HuH-7.5 (cell line): ENCODE measurements around the gene MADD.

Experiments
- DNase-seq: peaks from one replicate; pipeline ENCODE4 v3.0.0; 2011; ENCODE audit warnings: low spot score

Gene MADD

DNA sequence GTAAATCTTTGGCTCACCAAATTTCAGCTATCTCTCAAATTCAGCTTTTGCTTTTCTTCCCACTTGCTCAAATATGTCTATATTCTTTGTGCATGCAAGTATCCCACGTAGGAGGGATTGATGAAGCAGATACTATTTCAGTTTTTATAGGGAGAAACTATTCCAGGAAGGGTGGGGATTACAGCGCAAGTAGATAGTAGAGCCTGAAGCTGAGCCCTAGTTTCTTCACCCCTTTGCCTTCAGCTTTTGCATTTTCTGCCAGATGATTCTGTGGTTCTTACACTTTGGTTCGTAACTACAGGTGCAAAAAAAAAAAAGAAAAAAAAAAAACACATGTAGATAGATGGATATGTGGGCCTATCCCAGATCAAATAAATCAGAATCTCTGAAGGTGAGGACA, 18.2 kb upstream of the MADD start:
- DNase-seq: no peak

DNA sequence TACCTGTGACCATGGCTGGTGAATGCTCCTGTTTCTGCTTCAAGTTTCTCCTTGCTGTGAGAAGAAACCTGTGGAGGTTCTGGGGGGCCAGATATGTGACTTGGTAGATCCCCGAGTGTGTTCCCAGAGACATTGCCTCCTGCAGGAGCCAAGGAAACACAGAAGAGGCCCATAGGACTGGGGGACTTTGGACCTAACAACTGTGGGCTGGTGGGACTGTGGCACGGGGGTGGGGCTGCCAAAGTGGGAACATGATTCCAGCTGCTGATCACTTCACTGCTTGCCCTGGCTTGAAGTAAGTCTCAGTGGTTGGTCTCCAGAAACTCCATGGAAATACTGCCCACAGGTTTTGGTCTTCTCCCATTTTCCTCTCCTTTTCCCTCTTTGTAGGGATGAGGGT, 16.3 kb upstream of the MADD start:
- DNase-seq: no peak

DNA sequence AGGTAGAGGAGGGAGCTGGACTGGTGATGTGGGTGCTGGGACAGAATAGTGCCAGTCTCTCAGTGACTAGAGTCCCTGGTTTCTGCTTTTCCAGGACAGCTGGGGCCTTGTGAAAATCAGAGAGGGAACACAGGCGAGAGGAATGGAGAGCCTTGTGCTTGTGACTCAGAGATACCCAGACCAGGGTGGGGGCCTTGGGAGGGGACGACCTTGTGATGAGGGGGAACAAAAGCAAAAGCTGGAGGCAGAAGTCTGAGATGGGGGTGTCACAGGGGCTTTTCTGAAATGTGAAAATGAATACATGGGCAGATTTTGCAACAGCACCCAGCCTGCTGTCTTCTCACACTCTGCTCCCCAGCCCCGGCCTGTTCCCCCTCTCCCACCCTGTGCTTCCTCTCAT, 15.5 kb upstream of the MADD start:
- DNase-seq: no peak

DNA sequence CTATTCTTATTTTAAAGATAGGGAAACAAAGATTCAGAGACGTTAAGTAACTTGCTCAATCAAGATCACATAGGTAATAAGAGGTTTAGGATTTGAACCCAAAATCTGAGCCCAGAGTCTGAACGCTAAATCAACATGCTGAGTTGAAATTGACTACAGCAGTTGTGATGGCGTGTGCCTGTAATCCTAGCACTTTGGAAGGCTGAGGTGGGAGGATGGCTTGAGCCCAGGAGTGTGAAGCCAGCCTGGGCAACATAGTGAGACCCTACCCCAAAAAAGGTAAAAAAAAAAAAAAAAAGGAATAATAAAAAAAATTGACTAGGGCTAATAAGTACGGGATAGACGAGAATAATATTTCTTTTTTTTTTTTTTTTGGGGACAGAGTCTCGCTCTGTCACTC, 13.6 kb upstream of the MADD start:
- DNase-seq: no peak

DNA sequence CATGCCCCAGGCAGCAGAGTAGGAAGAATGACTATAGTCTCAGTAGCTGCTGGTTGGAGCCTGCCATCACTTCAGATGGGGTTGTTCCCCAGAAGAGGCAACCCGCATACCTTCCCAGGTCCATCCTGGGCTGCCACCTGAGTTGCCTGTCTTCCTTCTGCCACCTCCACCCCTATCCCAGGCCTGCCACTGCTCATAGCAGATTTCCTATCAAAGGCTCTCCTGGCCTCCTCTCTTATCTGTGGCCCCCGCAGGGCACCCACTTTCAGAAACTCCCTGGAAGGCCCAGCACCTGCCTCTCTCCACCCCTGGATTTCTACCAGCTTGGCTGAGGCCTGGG, 12.8 kb upstream of the MADD start:
- DNase-seq: no peak

DNA sequence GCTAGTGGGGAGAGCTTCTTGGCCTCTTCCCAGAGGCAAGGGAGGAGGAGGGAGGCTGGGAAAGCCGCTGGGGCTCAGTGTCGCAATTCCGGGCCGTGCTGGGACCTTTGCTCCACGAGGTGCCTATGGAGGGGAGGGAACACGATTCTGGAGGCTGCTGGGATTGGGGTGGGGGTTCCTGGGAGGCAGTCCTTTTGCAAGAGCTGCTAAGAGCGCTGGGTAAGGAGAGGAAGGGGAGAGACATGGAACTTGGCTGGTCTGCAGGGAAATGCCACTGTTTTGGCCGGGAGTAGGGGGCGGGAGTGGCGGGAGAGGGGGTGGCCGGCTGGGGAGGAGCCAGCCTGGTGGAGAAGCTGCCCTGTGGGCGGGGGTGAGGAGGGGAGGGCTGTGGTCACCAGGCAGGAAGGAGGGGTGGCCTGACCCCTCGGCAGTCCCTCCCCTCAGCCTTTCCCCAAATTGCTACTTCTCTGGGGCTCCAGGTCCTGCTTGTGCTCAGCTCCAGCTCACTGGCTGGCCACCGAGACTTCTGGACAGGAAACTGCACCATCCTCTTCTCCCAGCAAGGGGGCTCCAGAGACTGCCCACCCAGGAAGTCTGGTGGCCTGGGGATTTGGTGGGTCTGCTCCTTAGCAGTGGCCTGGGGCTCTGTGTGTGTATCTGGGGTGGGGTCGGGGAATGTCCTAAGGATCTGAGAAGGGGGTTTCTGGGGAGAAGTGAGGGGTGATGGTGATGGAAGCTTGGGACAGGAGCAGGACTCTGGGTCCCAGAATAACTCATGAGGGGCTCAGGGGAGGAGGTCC, 12.2 kb upstream of the MADD start, which contains the start of gene NR1H3:
Gene NR1H3 (plus strand): TSS at position 480 of the 800 bp plus-strand sequence. CDS start 1,221 bp downstream, outside the sequence.
- peak; percentile 73 for DNase-seq

DNA sequence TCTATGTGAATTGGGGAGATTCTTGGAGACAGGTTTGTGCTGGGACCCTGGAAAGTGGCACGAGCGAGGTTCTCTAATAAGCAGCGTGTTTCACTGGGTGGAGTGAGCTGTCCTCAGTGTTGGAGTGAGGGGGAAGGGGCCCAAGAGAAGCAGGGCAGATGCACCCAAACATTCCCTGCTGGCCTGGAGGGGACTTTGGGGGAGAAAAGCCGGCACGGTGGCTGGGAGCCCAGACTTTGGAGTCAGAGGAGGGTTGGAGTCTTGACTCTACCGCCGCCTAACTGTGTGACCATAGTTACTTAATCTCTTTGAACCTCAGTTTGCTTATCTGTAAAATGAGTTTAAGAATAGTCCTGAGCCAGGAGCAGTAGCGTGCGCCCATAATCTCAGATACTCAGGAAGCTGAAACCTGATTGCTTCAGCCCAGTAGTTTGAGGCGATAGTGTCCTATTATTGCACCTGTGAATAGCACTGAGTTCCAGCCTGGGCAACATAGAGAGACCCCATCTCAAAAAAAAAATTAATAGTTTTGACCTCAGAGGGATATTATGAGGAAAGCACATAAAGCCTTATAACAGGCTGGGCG, 11.5 kb upstream of the MADD start:
- DNase-seq: no peak

DNA sequence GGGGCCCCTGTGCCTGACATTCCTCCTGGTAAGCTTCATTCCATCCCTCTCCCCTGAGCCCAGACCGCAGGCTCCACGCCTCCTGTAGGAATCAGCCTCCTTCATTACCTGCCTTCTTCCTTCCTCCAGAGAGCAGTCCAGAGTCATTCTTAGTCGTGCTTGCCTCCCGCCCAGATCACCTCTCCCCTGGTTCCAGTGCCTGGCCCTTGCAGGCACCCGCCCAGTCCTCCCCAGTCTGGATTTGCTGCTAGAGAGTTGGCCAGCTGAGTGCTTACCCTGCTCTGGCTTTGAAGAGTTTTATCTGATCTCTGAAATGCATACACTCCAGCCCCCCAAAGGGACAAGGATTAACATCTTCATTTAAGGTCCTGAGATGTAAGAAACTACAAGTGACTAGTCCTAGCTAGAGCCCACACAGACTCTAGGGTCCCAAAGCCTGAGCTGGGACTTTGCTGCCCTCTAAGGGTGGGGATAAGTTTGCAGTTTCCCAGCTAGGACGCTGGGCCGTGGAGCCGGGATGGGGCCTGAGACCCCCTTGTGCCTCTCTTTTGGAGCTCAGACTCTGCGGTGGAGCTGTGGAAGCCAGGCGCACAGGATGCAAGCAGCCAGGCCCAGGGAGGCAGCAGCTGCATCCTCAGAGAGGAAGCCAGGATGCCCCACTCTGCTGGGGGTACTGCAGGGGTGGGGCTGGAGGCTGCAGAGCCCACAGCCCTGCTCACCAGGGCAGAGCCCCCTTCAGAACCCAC, 10.5 kb upstream of the MADD start:
- DNase-seq: peak; percentile 68

DNA sequence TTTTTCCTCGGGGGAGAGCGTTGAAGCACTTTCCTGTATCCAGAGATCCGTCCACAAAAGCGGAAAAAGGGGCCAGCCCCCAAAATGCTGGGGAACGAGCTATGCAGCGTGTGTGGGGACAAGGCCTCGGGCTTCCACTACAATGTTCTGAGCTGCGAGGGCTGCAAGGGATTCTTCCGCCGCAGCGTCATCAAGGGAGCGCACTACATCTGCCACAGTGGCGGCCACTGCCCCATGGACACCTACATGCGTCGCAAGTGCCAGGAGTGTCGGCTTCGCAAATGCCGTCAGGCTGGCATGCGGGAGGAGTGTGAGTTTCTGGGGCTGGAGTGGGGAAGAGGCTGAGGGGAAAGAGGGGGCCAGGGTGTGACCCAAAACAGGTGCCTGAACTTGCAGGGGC, 9.6 kb upstream of the MADD start:
- DNase-seq: no peak

DNA sequence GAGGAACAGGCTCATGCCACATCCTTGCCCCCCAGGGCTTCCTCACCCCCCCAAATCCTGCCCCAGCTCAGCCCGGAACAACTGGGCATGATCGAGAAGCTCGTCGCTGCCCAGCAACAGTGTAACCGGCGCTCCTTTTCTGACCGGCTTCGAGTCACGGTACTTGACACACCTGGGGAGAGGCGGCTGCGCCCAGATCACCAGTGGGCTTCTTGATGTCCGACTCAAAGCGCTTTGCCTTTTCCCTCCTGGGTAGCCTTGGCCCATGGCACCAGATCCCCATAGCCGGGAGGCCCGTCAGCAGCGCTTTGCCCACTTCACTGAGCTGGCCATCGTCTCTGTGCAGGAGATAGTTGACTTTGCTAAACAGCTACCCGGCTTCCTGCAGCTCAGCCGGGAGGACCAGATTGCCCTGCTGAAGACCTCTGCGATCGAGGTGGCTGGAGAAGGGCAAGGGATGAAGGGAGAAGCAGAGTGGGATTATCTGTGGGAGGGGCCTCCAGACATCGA, 8.6 kb upstream of the MADD start:
- no peak for DNase-seq

DNA sequence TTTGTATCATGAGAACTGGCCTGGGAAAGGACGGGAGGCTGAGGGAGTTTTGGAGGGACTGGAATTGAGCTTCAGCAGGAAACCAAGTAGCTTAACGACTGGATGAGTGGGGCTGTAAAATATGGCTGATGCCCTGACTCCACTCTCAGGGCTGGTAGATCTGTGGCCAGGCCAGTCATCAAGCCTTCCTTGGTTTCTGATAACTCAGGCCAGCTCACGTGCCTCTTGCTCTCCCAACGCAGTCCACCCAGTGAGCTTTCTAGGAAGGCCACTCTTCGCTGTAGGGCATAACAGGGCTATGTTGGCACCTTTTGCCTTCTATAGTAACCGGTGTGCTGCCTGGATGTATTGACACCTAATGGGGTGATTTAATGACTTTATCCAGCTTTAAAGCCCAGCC, 5.8 kb upstream of the MADD start:
- no peak for DNase-seq

DNA sequence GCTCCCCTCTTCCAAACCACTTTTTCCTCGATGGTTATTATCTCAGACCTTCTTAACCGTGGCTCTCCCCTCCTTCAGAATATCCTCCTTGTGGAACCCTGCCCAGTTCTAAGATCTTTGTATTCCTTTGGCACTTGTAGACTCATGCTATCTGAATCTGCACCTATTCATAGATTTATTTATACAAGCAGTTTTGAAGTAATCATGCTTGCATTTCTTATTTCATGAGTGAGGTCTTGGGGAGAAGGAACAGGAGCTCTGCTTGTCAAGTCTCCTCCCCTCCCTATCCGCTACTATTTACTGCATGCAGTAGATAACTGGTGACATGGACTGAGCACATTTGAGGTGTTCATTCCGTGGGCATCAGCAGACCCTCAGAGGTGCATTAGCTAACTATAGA, 5.4 kb upstream of the MADD start:
- DNase-seq: no peak

DNA sequence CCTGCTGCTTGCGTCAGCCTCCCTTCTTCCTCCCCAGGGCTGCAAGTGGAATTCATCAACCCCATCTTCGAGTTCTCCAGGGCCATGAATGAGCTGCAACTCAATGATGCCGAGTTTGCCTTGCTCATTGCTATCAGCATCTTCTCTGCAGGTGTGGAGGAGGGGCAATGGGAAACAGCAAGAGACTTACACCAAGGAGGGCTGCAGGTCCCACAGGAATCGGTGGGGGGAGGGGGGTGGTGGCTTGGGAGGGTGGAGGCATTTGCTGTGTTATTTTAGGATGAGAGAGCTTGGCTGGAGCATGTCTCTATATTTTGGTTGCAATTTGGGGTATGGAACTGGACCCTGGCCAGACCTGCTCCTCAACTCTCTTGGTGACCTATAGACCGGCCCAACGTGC, 2.1 kb upstream of the MADD start:
- no peak for DNase-seq

DNA sequence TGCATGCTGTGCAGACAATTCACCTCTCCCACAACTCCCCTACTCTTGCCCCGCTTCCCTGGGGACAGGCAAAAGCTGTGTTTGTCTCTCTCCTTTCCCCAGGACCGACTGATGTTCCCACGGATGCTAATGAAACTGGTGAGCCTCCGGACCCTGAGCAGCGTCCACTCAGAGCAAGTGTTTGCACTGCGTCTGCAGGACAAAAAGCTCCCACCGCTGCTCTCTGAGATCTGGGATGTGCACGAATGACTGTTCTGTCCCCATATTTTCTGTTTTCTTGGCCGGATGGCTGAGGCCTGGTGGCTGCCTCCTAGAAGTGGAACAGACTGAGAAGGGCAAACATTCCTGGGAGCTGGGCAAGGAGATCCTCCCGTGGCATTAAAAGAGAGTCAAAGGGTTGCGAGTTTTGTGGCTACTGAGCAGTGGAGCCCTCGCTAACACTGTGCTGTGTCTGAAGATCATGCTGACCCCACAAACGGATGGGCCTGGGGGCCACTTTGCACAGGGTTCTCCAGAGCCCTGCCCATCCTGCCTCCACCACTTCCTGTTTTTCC, 1.4 kb upstream of the MADD start:
- no peak for DNase-seq

DNA sequence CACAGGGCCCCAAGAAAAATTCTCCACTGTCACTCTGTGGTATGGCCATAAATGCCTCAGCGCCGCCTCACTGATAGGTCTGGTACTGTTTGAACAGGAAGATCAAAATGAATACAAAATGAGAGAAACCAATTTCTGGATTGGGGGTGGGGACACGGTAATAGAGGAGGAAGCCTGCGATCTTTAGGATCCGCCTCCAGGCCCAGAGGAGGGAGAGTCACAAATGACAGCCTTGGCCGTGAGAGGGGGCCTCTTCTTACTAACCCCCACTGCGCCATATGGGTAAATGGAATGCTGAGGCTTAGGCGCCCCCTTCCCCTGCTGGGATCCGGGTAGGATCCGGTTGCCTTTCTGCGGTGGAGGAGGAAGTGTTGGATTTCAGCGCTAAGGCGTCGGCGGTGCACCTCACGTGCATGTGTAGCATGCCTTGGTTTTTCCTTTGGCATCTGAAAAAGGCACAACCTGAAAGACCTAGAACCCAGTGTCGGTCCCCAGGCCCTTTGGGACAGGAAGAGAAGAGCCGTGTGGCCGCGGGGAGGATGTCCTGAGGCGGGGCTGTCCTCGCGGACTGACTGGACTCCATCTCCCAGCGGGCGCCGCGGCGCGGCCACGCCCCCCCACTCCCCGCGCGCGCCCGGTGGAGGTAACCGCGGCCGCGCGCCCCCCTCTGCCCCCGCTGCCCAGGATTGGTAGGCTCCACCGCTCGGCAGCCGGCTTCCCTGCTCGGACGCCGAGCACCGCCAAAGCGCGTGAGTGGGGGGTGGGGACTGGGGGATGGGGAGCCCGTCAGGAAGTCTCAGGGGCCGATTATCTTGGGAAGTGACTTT, 718 bp upstream of the MADD start:
- peak; percentile 85 for DNase-seq

DNA sequence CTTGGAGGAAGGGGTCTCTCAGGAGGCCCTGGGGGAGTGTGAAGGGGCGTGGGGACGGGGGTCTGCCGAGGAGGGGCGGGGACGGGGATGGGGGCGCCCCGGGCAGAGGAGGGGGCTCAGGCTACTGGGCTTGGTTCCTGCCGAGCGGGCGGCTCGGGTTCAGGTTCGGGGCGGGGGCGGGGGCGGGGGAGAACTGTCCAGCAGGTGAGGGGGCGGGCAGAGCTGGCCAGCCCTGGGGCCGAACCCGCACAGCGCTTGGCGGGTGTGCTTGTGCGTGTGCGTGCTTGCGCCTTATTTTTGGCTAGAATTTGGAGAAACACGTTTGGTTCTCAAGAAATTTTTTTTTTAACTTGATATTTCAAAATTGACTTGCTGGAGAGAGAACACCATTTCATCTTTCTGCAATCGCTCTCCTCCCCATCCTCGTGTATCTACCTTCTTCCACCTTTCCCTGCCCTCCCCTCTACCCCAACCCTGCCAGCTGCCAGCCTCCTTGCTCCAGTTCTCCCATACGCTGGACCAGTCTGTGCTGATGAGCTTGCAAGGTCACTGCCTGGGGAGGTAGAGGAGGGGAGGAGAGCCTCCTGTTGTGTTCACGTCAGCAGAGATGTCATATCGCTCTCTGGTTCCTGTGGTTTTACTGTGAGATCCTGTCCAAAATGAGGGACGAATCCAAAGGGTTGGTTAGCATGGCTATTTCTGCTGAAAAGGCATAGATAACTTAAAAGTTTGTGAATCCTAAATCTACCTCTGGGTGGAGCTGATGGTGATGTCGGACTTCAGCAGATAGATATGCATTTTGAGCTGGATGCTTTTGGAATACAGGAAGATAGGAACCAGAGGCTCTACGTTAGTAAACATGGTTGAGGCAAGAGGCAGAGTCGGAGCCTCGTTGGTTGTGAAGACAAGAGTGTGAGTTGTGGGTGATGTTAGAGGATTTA, 668 bp downstream of the MADD start:
- peak; percentile 29 for DNase-seq

DNA sequence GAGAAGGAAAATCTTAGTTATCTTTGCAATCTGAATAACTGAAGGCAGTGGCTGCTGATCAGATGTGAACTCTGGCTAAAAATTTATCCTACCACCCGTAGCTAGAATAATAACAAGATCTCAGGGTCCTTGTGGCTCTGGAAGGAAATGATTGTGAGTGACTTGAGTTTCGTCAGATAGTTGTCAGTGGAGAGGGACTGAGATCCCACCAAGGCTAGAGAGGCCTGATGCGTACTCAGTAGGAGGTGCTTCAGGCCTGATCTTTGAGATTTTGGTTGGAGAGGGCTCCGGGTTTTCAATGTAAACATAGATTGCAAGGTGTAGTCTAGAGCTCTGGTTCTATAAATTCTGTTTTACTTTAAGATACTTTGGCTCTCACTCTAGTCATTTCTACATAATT, 1.4 kb downstream of the MADD start:
- DNase-seq: no peak

DNA sequence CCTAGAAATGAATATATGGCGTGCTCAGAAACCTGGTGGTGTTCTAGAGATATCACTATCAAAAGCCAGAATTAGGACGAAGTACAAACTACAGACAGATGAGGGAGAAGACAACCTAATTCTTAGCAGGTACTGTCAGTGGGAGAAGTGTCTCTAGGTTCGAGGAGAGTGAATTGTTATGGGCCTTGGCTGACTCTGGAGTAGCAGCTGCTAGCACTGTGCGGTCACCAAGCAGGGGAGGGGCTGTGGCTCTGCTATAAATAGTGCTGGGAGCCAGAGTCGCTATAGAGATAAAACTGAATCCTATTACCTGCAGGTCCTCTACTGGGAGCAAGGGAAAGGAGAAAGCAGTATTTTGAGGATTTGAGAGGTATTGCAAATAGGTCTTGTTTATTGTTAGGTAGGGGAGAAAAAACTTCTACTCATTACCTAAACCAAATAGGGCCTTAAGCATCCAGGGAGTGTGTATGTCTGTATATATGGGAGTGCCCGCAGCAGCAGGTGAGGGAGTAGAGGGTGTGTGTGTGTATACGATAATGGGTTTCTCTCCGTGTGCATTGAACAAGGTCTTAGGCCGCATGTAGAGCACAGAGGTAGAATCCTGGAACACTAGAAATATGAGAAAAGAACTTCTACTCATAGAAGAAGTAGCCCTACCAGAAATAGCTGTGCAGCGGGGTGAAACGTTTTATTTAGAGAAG, 2.2 kb downstream of the MADD start:
- no peak for DNase-seq

DNA sequence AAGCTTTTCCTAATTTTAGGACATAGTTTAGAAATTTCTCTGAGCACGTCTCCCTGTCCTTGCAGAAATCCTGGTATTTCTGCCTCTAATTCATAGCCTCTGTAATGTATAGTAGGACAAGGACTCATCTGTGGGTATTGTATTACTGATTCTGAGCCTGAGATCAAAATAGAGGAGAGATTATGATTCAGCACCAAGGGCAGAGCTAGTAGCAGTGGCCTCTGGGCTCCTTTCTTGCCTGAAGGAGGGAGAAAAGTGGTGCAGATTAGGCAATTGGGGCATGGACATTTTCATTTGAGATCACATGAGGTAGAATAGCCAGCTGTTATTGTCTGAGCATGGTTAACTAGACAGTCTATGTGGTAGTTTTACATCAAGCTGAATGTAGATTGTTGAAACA, 2.8 kb downstream of the MADD start:
- no peak for DNase-seq
